HG02588 (cell line): Measurements from ENCODE around the gene MITF.

Experiments used
- ATAC-seq: cut with Tn5 transposase; IDR thresholded peaks from one replicate; pipeline ENCODE4 v1.9.1; 2021; ENCODE audit warnings: mild to moderate bottlenecking, moderate library complexity; ENCODE audit not compliant: unreplicated experiment

The MITF gene

DNA sequence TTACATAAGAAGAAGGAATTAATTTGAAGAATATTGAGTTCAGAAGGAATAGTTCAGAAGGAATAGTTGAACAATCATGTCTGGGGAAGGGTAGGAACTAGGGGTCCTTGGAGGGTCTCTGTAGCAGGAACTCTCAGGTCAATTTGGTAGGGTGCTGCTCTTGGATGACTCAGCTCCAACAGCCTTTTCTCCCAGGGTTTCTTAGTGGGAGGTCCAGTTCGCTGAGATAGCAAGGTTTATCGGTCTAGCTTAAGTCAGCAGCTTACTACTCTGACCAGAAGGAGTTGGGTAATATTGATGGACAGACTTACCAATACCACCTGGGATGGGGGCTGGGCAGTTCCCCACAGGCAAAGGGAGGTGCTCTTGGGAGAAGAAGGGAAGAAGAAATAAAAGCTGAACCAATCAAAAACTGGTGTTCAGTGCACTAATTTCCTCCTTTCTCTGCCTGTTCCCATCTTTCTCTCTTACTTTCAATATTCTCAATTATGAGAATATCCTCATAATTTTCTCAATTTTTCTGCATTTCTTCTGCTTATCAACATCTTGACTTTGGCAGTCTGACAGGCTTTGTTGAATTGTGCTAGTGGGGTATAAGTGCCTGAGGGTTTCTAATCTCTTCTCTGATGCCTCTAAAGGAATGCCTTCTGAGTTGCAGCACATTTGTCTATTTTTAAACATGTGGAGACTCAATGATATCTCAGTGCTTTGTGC, 14.4 kb upstream of the MITF start:
- ATAC-seq, result no peak

DNA sequence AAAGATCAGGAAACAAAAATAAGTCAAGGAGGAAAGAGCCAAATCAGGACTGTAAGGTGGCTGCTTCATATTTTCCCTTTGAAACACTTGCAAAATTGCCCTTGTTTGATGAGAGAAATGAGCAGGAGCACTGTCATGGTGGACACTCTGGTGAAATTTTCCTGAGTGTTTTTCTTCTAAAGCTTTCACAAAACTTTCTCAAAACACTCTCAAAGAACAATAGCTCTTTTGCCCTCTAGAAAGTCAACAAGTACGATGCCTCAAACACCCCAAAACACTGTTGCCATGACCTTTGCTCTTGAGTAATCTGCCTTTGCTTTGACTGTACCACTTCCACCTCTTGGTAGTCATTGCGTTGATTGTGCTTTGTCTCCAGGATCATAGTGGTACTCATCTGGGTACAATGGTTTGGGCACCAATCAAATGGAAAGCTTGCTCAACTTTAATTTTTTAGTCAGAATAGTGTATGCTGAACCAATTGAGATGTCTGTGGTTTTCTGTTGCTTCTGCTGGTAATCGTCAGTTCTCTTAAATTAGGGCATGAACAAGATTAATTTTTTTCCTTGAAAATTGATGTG, 13.2 kb upstream of the MITF start:
- no peak for ATAC-seq

DNA sequence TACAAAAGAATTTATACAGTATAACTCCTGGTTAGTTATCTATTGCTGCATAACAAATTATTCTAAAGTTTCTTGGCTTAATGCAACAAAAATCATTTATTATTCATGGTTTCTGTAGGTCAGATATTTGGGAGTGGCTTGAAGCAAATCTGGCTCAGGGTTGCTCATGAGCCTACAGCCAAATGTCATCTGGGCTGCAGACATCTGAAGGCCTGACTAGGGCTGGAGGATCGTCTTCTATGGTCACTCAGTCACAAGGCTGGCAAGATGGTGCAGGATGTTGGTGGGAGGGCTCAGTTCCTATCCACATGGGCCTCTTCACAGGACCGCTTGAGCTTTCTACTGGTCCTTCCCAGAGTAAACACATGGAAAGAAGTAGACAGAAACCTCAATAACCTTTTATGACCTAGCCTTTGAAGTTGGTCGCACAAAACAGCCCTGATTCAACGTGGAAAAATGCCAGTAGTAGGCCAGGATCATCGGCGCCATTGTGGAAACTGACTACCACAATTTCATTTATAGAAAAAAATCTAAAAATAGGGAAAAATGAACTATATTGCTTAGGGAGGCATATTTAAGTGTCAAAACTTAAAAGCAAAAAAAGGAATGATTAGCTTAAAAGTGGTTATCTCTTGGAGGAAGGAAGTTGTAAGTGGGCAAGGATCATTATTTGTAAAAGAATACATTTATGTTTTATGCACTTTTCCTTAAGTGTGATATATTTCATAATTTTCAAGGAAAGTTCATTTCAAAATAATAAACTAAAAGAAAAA, 9.9 kb upstream of the MITF start:
- ATAC-seq, result no peak

DNA sequence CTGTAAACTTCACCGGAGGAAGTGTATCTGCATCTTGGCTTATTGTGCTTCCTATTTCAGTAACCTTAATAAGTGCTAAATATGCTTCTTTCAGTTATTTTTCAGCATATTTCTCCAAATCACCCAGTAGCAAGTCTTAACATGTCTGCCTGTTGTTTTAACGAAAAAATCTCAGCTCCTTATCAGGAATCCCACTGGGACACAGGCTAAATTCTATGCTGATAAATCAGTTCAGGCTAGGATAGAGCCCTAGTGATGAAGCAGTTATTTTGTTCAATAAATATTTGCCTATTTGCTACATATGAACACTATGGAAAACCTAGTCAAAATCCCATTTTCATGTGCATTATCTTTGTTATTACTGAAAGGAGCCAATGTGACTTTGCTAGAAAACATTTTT, 8.2 kb upstream of the MITF start:
- no peak for ATAC-seq

DNA sequence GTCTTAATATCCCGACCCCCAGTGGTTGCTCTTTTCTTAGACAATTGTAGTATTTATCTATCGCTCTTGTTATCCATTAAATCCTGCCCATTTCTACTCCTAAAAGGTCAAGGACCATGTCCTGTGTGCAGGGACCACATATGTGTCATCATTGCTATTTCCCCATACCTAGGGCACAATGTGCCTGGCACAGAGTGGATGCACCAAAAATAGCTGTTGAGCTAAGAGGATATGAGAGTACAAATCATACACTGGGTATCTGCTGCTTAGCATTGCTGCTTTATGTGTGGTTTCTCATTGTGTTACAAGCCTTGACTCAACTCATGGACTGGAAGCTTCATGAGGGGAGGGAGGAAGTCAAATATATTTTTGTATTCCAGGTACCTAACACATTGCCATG, 3.4 kb upstream of the MITF start:
- no peak for ATAC-seq

DNA sequence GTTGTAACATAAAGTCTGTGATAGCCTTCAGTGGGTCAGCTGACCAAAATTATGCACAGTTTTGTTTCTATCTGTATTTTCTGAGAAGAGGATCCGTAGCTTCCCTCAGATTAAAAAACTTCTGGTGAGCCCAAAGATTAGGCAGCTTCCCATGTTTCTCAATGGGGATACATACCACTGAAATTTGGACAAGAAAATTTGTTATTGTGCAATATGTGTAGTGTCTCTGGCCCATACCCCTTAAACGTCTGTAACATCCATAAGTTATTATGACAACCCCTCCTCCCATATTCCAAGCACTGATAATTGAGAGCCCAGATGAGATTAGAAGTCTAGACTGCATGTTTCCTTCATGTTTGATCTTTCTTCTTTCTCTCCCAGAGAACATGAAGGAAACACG, 1.9 kb upstream of the MITF start:
- ATAC-seq, result no peak

DNA sequence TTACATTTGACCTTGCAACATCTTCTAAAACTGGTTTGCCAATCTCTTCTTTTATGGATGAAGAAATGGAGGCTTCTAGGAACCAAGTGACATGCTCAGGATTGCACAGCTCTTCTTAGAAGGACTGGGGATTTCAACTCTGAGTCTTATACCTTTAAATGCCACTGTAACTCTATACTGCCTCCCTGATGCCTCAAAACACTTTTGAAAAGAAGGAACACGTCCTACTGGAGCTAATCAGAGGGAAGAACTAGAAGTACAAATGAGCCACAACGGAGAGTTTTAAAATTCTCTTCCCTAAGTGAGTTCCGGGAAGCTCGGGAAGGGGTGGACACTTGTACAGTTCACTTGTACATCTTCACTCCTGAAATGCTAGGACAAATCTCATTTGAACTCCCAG, 949 bp upstream of the MITF start:
- ATAC-seq, result no peak

DNA sequence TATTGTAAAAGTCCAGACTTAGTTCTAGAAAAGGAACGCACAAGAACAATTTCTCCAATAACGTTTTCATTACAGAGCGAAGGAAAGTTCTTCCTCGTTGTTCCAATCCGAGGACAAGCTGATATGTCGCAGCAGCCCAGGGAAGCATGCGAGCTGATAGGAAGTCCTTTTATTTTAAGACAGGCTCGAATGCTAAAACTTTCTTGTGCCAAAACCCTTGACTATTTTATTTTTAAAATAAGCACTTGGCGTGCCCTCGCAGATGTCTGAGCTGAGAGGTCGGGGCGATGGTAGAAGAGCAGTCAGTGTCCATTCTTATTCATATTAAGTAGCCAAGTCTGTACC, 433 bp upstream of the MITF start:
- no peak for ATAC-seq

DNA sequence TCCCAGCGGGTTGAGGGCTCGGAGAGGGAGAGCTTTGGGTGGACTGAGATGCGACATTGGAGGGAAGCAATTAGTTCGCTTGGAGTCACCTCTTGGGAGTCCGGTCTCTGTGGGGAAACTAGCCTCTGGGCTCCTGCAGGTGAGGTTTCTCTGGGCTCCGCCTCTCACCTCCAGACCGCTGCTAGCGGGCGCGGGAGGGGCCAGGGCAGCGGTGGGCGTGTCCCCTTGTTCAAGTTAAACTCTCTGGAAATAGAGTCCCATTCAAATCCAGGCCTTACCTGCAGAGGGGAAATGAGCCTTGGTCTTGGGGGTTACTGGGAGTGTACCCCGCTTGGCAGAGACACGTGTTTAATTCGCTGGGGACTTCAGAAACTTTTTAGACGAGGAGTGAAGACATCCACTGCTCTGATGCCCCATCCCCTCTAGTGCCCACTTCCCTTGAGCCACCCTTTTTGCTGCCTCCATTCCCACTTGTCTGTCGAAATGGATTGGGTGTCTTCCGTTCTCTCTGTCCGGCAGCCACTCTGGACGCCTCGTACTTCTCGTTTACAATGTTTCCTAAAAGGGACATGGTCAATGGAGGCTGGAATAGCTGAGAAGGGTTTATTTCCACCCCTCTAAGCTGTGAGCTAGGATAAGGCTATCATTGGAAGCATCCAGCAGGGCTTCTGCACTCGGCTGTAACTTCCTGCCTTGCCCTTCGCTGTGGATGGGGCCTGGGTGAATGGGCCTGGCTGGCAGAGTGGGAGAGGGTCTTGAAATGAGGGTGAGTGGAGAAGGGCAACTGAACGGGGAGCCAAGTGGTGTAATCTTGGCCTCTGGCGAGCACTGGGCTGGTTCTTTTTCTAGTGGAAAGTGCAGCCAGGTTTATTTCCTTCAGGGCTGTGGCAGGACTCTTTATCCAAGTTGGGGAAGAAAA, 1.1 kb downstream of the MITF start:
- no peak for ATAC-seq

DNA sequence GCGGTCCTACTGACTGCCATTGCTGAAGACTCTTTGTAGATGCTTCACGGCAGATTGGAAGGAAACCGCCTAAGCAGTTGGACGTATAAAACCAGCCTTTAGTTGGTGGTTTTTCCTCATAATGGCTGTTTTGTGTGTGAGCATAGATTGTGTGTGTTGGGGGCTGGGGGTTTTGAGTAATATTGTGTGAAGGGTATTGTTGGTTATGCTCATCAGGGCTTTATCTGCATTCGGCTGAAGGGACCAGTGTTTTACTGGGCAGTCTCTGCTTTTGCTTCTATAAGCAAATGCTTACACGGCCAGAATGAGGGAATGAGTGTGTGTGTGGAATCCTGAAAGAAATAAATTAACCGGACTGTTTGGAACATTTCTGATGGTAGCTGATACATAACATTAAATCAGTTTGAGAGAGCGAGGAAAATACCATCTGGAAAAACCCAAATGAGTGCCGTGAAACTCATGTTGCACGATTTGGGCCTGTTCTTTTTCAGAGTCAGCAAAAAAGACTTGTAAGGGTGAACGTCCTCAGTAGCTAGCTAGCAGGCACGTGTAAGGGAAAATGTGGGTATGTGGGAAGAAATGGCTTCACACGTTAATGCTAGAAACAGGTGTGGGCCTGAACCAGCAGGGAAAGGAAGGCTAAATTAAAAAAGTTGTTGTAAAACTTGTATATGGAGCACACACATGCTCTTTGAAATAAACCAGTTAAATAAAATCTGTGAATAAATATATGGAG, 1.9 kb downstream of the MITF start:
- no peak for ATAC-seq

DNA sequence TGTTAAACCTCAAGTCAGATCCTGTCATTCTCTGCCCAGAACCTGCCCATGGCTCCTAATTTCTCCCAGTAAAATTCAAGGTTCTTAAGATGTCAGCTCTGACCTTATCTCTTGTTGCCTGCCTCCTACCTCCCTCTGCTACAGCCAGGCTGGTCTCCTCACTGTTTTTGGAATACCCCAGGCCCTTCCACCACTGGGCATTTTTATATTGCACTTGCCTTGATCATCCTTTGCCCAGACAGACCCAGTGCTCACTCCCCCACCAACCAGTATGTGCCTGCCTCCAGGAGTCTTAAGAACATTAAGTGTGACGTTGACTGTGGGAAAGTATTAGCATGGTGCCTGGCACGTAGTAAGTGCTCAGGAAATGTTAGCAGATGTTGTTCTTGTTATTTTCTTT, 3.1 kb downstream of the MITF start:
- no peak for ATAC-seq

DNA sequence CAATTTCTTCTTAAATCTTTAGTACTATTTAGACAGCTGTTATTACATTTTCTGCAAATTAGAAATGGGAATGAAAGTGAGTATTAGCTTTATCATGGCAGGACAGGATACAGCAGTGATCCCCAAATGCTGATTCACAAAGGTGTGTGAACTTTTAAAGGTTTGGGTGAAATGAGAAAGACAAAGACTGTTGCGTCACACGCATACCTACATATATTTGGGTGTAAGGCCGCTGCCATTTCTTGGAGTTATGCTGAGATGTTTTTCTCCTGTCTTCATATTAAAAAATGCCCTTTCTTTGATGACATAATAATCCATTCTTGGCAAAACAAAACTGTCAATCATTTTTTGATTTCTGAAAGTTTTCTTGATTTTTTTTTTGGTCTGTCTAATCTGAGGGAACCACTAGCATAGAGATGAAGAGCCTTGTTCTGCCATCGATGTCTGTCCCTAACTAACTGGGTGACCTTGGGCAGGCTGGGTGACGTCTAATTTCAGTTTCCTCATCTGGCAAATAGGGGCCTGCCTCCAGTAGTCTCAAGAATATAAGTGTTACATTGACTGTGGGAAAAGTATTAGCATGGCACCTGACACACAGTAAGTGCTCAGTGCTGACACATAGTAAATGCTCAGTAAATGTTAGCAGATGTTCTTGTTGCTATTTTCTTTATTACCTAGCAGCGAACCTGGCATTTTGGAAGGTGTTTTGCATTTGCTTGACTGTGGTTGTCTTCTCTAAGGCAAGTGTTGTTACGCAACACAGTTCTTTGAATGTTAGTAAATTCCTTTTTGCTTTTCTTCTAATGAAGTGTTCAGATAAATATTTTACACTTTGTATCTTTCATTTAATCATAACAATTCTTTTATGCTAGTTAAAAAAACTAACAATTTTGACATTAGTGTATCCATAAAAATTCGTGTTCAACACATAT, 5.0 kb downstream of the MITF start:
- ATAC-seq, result no peak

DNA sequence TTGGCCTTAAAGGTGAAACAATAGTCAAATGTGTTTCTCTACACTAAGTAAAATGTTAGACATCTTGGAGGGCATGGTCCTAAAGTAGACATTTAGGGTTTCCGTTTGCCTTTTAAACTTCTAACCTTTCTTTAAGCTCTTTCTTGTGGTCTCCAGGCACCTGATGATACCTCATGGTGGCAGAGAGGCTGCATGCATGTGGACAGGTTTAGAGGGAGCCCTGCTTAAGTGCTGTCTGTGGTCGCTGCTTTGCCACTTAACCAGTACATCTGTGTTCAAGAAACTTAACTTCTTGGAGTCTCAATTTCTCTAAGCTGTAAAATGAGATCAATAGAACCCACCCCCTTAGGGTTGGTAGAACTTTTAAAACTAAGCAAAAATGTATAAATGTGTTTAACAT, 6.2 kb downstream of the MITF start:
- ATAC-seq, result no peak

DNA sequence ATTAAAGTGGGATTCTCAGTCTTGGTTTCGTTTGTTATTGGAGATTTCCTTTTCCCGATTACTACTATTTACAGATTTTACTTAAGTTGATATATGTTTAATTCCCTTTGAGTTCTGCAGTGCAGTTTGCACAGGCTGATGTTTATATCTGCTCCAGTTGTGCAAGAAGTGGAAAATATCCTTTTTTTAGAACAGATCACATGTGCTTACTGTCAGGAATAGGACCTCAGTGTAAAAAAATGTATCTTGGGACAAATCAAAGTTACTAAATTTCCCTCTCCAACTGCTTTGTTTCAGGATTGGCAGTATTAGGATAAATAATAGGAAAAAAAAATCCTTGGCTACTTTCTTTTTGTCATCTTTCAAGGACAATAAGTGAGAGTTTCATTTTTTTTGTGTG, 6.9 kb downstream of the MITF start:
- no peak for ATAC-seq

DNA sequence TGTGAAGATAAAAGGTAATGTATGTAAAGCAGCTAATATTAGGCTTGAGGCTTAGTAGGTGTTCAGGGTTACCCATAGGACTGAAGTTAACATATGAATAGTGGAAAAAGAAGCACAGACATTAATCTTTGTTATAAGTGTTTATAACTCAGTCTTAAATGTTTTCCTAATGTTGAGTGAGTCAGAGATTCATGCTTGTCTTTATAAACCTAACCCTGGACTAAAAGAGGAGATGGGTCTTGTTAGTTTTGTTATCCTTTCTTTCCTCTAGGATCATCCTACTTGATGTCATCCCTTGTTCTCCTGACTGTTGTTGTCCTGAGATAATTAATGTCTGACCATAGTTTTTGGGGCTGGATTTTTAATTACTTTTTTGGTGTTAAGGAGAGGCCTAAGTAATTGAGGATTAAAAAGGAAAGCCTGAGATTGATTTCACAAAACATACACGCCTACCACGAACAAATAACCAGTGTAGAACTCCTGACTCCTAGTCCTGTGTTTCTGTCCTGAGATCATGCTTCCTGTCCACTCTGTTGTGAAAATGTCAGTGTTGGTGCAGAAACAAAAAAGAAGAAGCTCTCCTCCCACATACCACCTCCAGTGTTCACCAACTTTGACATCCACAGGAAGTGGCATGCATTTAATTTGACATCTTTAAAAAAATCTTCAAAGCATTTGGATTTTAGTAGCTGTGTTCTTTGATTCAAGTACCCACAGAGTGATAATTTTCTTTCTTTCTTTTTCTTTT, 8.4 kb downstream of the MITF start:
- no peak for ATAC-seq

DNA sequence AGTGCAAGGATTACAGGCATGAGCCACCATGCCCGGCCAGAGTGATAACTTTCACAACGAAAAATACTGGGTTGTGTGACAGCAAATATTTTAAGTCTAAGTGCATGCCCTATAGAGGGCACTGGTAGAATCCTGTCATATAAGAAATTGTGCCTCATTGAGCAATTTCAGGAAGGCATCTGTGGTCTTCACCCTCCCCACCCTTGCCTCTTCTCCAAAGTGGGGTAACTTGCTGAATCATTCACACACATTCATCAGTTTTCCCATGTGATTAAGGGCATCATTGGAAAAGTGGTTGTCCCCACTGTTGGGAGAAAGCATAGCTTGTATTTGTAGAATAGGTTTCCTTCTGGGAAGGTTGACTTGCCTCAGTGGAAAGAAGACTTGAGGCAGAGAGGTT, 9.2 kb downstream of the MITF start:
- no peak for ATAC-seq

DNA sequence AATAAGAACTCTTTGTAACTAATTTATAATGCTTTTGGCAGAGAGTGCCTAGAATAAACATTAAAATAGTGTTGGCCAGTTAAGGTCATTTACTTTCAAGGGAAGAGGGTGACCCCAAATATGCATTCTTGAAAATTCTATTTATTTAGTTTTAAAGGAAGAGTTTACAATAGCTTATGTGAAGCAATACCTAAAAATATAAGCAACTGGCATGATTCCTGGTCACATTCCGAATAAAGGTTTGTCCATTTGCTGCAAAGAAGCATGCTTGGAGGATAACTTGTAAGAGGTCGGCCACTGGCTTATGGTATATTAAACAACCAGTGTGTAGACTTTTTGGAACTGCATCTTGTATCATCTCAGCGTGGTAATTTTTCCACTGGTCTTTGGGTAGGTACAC, 10.2 kb downstream of the MITF start:
- no peak for ATAC-seq

DNA sequence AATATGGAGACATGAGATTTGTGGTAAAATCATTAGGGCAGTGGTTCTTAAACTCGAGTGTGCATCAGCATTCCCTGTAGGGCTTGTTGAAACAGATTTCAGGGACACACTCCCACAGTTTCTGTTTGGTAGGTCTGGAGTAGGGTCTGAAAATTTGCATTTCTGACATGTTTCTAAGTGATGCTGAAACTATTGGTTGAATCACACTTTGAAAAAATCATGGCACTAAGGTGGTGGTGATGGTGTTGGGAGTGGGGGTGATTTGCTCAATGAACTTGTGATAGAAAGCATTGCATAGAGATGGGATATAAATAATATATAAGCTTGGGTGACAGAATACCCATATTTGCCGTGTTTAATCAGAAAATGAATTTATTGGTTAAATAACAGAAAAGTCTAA, 11.3 kb downstream of the MITF start:
- no peak for ATAC-seq

DNA sequence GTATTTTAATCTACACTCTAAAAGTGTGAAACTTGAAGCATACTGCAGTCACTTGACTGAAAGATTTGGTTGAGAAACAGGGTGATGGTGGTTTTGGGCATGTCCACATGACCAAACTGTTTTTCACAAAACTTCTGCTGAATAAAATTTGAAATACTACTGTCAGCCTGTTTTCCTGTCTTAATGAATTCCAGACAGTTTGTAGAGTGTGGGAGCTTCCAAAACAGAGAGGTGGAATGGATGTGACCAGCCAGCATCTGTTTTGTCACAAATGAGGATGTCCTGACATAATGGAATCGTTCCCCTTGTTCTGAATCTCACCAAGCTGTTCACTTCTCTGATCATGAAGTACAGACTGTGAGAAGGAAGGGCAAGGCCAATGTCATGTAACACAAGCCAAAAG, 11.8 kb downstream of the MITF start:
- ATAC-seq, result no peak
